GM19025 (cell line): ENCODE measurements around the gene TUFM.
"Not testable (repeated sequence)": the region's sequence is repeated elsewhere in the genome, so short reads cannot be mapped to it uniquely, and the experiment has no call there.

Source experiments
- ATAC-seq: cut with Tn5 transposase; IDR thresholded peaks from one replicate; pipeline ENCODE4 v1.9.1; 2021; ENCODE audit warnings: mild to moderate bottlenecking, low read depth, moderate library complexity; ENCODE audit not compliant: unreplicated experiment

TUFM gene

DNA sequence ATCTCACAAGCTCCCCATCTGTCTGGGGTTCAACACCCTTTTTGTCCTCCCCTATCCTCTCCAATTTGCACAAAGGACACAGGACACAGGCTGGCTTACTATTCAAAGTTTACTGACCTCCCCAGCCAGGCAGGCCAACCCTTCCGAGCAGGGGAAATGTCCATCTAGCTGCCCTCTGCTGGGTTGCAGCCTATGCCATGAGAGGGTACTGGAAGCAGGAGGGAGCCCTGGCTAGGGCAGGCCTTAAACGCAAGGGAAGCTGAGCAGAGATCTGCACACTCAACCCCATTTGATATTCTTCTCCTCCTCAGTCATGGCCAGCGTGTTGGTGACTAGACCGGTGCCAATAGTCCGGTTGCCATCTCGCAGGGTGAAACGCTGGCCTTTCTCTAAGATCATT, 3.5 kb downstream of the TUFM start:
- ATAC-seq = no peak

GRCh38 chr16:28839899-28840298, 6.2 kb downstream of the TUFM start:
- no peak for ATAC-seq

- no peak for ATAC-seq
Observed at GRCh38 chr16:28839004-28839639, 7.0 kb downstream of the TUFM start.

DNA sequence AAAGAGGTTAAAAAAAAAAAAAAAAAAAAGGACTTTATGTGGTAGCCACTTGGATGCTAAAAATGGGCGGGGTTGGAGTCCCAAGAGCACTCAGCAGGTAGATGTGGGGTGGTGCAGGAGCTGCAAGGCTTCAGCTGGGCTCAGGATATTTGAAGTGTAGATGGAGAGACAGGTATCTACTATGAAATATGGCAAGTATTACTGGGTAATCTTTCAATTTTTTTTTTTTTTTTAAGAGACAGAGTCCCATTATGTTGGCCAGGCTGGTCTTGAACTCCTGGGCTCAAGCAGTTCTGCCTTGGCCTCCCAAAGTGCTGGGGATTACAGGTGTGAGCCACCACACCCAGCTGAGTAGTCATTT, 7.6 kb downstream of the TUFM start:
- no peak for ATAC-seq

GRCh38 chr16:28837672-28838557, 8.2 kb downstream of the TUFM start:
- no peak for ATAC-seq

DNA sequence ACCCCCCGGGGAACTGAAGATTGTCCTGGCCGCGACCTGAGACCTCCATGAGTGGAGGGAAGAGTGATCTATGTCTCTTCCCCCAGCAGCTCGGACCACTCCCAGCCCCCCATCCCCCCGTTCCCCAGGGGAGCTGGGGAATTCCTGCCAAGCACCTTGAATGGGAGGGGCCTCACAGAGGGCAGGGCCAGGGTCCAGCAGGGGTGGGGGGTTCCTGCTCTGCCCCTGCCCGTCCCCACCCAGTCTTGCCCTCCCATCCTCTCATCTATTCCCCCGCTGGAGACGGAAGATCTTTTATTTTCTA, 9.4 kb downstream of the TUFM start:
- no peak for ATAC-seq

DNA sequence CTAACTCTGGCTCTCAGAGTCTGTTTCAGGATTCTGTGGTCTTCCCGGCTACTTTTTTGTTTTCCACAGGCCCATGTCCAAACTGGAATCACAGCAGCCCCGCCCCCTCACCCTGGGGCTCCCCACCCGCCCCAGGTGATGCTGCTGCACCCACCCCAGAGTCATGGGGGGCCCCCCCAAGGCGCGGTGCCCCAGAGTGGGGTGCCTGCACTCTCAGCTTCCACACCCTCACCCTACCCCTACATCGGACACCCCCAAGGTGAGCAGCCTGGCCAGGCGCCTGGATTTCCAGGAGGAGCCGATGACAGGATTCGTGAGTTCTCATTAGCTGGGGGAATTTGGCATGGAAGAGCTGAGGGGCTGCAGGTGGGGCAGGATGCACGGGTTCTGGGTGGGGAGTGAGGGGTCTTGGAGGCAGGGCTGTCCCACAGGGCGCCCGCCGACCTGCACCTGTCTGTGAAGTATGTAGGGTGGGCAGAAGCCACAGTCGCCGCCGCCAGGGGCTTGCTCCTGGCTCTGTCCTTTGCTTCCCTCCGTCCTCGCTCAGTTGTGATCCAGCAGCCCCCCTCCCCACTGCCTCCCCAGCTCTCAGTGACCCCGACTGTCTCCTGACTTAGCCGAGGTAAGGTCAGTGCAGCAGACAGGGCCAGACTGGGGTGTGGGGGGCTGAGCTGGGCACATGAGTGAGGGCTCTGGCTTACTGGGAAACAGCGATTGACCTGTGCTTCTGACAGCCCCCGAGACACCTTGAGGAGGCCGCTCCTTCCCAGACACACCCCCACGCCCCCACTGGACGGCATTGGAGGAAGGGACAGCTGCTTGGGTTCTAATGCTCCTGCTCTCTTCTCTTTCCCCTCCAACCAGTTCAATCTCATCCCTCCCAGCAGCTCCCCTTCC, 10.0 kb downstream of the TUFM start:
- no peak for ATAC-seq

DNA sequence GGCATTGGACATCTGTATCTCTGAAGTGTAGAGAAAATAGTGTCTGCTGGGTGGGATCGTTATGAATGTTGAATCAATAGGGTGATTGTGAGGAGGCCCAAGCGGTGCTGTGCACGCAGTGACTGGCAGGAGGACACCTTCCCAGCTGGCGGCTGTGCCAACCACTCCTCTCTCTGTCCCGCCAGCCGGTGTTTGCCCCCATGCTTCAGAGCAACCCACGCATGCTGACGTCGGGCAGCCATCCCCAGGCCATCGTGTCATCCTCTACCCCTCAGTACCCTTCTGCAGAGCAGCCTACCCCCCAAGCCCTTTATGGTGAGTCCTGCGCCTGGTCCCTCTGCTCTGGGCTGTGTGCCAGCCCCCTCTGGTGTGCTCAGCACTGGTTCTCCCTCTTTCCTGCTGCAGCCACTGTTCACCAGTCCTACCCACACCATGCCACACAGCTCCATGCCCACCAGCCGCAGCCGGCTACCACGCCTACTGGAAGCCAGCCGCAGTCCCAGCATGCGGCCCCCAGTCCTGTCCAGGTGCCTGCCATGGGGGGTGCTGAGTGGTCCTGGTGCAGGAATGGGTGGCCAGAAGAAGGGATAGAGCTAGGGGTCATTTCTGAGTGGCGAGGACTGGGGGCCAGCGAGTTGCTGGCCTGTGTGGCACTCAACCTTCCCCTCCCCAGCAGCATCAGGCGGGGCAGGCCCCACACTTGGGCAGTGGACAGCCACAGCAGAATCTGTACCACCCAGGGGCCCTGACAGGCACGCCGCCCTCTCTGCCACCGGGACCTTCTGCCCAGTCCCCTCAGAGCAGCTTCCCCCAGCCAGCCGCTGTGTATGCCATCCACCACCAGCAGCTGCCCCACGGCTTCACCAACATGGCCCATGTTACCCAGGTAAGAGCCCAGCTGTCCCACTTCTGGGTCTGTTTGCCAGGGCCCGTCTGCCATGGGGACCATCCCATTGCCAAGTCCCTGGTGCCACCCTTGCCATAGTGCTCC, 11.0 kb downstream of the TUFM start:
- no peak for ATAC-seq

GRCh38 chr16:28834349-28834748, 11.8 kb downstream of the TUFM start:
- no peak for ATAC-seq

- ATAC-seq = no peak
Observed at GRCh38 chr16:28830531-28830930, 15.6 kb downstream of the TUFM start.

DNA sequence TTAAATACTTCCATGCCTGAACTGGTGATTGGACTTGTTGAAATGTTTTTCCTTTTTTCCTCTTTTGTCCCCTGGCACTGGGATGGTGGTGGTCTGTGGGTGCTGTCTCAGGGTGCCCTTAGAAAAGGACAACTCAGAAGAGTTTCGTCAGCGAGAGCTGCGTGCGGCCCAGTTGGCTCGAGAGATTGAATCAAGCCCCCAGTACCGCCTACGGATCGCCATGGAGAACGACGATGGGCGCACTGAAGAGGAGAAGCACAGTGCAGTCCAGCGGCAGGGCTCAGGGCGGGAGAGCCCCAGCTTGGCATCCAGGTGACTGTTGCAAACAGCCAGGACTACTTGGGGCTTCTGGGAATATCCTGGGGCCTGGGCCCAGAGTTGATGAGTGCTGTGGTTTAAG, 16.4 kb downstream of the TUFM start:
- ATAC-seq = no peak

- no peak for ATAC-seq
Observed at GRCh38 chr16:28826141-28826540, 20.0 kb downstream of the TUFM start.

GRCh38 chr16:28824717-28824973, 21.5 kb downstream of the TUFM start:
- ATAC-seq = no peak

GRCh38 chr16:28823873-28824716, 22.1 kb downstream of the TUFM start:
- ATAC-seq = peak; percentile 47

GRCh38 chr16:28823291-28823872, 22.8 kb downstream of the TUFM start:
- ATAC-seq = peak; percentile 18

DNA sequence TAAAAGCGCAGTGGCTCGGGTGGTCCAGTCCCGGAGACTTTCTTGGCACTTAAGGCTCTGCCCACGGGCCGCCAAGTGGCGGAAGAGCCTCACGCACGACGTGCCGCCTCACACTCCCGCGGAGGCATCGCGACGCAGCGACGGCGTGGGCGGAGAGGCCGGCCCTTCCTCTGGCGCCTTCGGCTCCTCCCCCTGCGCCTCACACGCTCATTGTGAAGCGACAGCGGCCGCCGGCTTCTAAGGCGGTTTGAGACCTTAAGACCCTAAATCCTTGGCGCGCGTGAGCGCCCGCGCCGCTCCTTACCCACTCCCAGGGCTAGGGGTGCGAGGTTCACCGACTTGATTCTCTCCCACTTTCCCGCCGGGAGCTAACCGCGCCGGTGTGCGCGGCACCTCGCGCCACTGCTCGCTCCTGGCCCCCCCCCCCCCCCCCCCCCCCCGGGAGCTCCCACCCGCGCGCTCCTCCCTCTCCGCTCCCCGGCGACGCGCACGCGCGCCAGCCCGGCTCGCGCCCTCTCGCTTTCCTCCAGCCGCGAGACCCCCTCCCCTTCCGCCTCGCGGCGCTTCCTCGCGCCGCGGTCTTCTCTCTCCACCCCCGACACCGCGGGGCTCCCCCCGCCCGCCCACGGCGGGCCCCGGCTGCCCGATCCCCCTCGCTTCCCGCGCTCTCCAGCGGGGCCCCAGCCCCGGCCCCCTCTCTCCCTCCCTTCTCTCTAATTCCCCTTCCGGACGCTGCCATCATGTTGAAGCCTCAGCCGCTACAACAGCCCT, 23.4 kb downstream of the TUFM start, which contains the start of gene ATXN2L:
Gene ATXN2L, plus strand, starts transcription at position 480 of the 771 bp plus-strand sequence. Its CDS starts 261 bp downstream, at position 741.
- ATAC-seq = peak; percentile 43

- ATAC-seq = no peak
Observed at GRCh38 chr16:28821874-28822519, 24.2 kb downstream of the TUFM start.

GRCh38 chr16:28820546-28820945, 25.6 kb downstream of the TUFM start:
- not testable (repeated sequence) for ATAC-seq
